Inflammatory macrophage (primary cell): ENCODE results near the gene KBTBD7.
"Not testable (repeated sequence)": the region's sequence is repeated elsewhere in the genome, so short reads cannot be mapped to it uniquely, and the experiment has no call there.

Source experiments
- DNase-seq, 2 donors: peaks; one replicate each; pipeline ENCODE4 v3.0.0-alpha.2; 2020 to 2022

Gene KBTBD7

DNA sequence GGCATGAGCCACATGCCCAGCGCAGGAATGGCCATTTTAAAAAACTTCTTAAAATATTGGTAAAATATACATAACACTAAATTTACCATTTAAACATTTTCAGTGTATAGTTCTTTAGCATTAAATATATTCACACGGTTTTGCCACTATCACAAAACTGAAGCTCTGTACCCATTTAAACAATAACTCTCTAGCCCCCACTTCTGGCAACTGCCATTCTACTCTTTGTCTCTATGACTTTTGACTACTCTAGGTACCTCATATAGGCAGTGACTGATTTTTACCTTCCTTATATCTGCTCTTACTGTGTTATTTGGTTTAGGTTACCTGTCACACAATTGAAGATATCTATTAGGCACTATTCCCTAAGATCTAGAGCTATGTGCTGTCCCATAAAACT, 2.3 kb upstream of the KBTBD7 start:
- DNase-seq: no peak

- no peak for DNase-seq
Measured at GRCh38 chr13:41196011-41196410, 1.6 kb upstream of the KBTBD7 start.

DNA sequence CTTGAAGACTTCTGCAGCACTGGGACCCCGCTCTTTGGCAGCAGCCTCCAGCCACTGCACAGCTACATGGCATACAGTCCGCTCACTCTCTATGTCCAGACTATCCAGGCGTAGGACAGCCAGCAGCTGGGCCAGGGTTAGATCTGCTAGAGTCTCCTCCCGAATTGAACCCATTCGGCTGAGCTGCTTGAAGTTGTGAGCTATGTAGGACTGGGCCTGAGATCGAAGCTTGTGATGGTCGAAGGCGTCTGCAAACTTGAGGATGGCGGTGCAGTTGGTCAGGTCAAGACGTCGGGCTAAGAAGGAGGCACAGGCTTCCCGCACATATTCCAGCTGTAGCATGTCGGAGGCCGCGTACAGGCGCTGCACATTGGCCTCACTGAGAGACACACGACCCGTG, 900 bp downstream of the KBTBD7 start:
- no peak for DNase-seq

GRCh38 chr13:41188584-41188983, 5.8 kb downstream of the KBTBD7 start:
- no peak for DNase-seq

- DNase-seq: no peak
Measured at GRCh38 chr13:41186481-41186880, 7.9 kb downstream of the KBTBD7 start.

DNA sequence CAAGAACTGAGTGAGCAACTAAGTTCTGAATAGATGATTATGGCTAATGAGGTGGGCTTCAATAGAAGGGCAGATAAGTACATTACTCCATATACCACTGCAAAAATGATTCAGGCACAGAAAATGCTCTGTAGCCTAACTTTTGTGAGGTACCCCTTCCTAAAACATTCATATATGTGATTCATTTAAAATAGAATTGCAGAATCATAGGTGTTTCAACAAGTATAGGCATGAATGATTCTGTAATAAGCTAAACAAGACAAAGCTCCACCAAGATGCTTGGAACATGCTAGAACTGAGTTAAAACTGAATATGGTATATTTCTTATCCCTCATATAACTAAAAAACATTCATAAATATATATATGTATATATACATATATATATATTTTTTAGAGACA, 12.1 kb downstream of the KBTBD7 start:
- no peak for DNase-seq

GRCh38 chr13:41179593-41180250, 14.6 kb downstream of the KBTBD7 start:
- no peak for DNase-seq

GRCh38 chr13:41178040-41178439, 16.3 kb downstream of the KBTBD7 start:
- DNase-seq: peak; percentile 21 to 57

GRCh38 chr13:41177616-41178015, 16.8 kb downstream of the KBTBD7 start:
- DNase-seq: peak; percentile 63 to 84

DNA sequence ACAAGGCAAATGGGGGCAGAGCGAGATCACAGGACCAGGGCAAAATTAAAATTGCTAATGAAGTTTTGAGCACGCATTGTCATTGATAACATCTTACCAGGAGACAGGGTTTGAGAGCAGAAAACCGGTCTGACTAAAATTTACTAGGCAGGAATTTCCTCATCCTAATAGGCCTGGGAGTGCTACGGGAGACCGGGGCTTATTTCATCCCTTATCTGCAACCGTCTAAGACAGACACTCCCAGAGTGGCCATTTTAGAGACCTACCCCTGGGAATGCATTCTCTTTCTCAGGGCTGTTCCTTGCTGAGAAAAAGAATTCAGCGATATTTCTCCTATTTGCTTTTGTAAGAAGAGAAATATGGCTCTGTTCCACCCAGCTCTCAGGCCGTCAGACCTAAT, 18.8 kb downstream of the KBTBD7 start:
- DNase-seq: not testable (repeated sequence)

- no peak for DNase-seq
Measured at GRCh38 chr13:41162151-41162550, 32.2 kb downstream of the KBTBD7 start.

DNA sequence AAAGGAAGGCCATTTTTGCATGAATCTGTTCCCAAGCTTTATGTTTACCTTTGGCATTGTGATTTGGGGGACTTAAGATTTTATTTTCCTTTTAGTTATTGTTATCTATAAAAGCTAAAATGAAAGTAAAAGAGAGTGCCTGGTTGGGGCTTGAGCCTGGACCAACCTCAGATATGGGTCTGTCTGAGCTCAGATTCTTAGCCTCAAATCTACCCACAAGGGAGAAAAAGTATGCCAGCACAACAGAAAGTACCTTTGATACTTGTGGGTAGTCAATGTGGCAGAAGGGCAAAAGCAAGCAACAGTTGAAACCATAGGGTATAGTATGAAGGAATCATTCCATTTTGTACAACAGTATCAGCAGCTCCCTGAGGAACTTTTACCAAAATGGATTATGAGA, 35.2 kb downstream of the KBTBD7 start:
- DNase-seq: no peak

DNA sequence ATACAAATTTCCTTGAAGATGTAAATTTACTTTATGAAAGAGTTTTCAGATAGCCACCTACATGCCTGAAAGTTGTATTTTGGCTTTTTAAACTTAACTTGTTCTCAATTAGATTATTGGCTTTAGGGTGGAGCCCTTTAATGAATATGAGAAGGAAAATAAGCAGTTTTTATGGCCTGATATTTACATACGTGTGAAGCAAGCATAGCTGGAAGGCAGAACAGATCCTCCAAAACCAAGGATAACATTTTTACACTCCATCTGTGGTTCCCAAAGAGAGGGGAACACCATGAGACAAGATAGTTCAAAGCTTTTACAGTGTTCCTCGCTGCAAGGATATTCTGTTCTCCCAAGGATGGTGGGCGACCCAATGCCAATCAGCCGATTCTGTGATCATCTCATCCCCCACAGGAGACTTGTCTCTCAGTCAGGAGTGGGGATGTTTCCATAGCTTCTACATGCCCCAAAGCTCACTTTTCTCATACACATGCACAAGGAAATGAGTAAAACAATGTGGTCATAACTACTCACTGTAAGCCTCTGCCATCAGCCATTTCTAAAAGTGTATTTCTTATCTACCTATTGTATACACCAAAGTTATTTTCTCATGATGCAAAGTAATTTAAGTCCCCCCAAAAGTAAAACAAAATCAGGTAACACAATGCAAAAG, 37.2 kb downstream of the KBTBD7 start:
- DNase-seq: no peak

DNA sequence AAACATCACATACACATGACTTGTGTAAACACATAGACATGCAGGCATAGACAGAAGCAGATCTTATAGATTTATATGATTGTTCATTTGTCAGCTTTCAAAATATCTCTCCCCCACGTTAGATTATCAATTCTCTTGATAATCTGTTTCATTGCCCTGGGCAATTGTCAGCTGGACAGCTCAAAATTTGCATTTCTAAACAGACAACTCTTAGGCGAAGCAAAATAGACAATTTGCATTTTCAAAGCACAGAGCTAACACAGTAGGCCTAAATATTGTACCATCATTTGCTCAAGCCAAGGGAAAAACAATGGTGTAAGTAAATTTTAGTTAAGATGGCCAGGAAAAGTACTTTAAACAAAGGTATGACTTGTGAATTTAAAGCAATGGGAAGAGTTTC, 37.7 kb downstream of the KBTBD7 start:
- DNase-seq: no peak

GRCh38 chr13:41154042-41154441, 40.3 kb downstream of the KBTBD7 start:
- DNase-seq: no peak

DNA sequence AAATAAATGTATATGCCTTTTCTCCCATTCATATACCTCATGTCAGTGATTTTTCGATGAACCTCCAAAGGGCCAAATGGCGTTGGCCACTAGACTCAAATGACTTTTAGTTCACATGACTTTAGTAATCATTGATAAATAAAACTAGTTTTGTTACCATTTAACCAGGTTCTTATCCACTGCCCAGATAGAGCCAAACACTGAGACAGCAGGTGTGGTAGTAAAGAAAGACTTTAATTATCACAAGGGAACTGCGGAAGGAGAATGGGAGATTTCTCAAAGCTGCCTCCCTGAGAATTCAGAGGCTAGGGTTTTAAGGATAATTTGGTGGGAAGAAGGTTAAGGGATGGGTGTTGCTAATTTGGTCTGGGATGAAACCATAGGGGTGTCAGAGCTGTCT, 42.4 kb downstream of the KBTBD7 start:
- DNase-seq: no peak

DNA sequence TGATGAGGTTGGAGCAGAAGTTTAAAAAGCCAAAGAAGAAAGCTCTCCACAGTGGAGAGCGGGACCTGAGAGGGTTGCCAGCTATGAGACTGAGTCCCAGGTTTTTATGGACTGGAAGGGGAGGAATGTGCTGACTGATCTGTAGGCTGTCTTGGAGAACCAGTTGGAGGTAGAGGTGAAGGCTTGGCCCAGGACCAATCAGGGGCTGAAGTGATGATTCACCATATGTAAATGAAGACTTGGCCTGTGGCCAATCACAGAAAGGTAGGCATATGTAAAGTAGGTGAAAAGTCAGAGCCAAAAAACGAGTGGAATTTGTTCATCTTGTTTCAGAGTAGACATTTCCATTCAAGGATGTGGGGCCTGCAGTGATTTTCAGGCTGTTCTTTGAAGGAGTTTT, 44.3 kb downstream of the KBTBD7 start:
- no peak for DNase-seq

DNA sequence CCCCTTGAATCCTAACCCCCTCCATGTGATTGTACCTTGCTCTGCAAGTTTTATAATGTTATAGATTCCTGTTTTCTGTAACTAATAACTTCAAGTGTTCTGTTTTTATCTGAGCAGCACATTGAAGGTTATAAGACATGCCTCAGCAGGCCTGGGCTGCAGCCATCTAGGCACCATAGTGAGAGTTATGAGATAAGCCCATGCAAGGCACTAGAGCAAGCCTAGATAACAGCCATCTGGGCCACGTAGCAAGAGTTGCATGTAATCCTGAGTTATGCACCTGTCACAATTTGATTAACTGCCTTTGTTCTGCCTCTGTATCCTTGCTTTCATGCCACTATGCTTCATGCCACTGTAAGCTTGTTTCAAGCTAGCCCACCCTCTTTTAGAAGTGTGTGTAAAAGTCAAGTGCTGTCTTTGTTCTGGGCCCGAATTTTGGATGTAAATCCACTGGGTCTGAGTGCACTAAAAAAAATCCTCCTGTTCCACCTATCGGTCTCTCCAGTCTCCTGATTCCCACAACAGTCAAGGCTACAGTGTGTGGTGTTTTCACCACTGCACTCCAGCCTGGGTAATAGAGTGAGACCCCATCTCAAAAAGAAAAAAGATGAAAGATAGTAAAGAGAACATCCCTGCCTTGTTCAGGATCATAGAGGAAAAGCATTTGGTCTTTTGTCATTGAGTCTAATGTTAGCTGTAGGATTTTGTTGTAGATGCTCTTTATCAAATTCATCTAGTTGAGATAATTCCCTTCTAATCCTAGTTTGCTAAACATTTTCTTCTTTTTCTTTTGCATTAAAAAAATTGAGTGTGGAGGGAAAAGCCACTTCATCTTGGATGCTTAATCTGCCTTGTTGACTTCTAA, 45.7 kb downstream of the KBTBD7 start:
- DNase-seq: no peak

GRCh38 chr13:41145136-41145908, 49.0 kb downstream of the KBTBD7 start:
- no peak for DNase-seq

DNA sequence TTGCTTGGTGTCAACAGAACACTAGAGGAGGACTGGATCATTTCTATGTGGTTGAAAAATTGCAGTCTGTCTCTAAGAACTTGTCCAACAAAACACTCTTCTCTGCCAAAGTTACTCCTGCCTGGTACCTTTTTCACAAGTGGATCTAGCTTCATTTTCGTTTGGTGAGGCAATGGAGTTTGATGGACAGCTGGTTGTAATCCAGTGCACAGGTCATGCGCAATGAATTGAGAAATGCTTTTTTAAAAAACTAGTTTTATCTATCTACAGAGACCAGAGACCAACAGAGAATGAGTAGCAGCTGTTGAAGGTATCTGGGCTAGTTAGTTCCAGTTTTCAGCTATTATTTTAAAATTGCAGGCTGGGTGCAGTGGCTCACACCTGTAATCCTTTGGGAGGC, 49.8 kb downstream of the KBTBD7 start:
- DNase-seq: no peak
